Stimulated activated CD8-positive, alpha-beta memory T cell treated with anti-CD3 and anti-CD28 coated beads, Interleukin-7, amount 100 ng/mL, for 1 hour (primary cell): ENCODE results near the gene ZBTB20.
A peak's percentile ranks its signal among the peaks of the same experiment; 100 is the strongest.
"Not testable (repeated sequence)": the region's sequence is repeated elsewhere in the genome, so short reads cannot be mapped to it uniquely, and the experiment has no call there.

Experiments
- DNase-seq, 2 donors: peaks; one replicate each; pipeline ENCODE4 v3.0.0-alpha.2; 2020; ENCODE audit warnings: low read depth in 2 of 2

Gene ZBTB20

GRCh38 chr3:115147329-115148141, 447 bp upstream of the ZBTB20 start:
- peak; percentile 88 to 93 for DNase-seq

- DNase-seq: no peak
Observed at GRCh38 chr3:115146032-115146417, 1.1 kb downstream of the ZBTB20 start.

DNA sequence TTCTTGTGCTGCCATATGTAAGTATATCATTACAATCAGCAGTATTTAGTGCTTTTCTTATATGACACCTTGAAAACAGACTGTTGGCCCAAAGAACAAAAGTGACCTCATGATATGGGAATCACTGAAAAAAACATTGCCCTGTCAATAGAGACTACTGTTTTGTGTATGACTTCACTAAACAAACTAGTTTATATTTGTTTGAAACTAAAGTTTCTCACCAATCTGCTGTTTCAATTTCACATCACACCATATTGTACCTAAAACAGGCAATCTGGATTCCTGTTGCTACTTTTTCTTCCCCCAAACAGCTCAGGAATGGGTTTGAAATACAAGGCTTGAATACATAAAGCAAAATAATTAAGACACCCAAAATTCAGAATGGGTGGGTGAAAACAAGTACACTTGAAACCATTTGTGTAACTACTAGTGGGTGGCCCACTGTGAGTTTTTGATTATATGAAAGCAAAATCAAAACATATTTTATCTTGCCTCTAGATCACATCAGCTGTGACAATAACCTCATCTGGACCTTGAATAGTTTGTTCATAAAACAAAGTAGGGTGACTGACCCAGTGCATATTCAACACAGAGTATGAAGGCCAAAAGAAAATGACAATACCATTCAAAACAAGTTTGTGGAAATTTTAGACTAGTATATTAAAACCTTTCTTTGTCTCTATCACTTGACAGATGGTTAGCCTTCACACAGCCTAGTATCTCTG, 5.9 kb downstream of the ZBTB20 start:
- no peak for DNase-seq

DNA sequence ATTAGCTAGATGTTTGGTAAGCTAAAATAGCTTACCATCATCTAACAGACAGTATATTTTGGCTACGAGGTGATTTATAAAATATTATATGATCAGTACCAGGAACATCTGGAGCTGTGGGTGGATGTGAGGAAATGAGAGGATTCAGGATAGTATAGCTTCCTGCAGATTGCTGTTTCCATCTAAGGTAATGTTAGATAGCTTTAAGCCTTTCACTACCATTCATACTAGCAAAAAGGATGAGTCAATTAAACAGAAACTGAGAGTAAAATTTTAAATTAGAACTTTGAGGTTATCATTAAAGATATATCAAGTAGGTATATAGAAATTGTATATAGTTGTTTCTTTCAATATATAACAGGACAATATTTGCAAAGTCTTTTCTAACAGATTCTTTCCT, 8.0 kb downstream of the ZBTB20 start:
- DNase-seq: no peak

- DNase-seq: no peak
Observed at GRCh38 chr3:115134648-115135347, 12.3 kb downstream of the ZBTB20 start.

DNA sequence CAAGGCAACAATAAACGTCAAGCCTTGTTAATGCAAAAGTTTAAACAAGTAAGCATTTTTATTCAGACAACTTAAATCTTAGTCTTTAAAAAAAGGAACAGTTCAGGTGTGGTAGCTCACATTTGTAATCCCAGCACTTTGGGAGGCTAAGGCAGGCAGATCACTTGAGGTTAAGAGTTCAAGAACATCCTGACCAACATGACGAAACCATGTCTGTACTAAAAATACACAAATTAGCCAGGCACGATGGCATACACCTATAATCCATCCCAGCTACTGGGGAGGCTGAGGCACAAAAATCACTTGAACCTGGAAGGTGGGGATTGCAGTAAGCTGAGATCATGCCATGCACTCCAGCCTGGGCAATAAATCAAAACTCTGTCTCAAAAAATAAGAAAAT, 19.9 kb downstream of the ZBTB20 start:
- no peak for DNase-seq

GRCh38 chr3:115120597-115120996, 26.5 kb downstream of the ZBTB20 start:
- no peak for DNase-seq

DNA sequence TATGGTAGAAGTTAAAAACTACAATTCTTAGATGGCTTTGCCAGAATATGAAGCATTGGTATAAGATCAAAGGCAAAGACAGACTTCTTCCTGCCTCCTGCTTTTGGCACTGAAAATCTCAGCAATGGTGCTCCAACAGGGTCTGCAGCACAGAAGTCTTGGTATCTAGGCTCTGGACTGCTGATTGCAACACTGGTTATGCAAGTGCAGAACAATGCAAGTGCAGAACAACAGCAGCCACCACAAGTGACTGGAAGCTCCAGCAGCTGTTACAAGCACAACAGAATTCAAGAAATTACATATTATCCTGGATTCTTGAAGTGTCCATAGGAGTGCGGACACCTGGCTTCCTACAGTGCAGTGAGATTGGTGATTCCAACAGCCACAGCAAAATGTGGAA, 33.7 kb downstream of the ZBTB20 start:
- no peak for DNase-seq

DNA sequence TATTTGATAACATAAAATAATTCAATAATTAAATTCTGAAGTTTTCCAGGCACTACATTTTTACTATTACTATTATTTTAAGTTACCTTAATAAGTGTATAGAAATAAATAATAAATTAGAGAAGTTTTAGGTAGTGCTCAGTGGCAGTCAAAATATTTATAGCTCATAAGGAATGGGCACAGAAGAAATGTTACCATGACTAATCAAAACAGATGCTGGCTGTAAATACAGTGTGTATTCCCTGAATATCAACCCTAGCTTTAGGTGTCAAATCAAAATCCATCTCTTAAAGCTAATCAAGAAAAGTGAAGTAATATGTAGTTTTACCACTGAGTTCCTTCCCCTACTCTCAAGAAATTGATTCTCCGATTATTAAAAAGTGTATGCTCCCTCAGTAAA, 35.5 kb downstream of the ZBTB20 start:
- no peak for DNase-seq

DNA sequence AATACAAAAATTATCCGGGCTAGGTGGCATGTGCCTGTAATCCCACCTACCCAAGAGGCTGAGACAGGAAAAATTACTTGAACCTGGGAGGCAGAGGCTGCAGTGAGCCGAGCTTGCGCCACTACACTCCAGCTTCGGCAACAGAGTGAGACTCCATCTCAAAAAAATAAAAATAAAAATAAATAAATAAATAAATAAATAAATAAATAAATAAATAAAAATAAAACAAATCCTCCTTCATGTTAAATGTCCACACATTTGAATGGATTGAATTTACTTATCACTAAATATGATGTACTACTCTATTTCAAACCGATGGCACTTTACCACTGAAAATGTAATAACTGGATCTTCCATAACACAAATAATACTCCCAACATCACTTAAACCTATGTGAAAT, 36.3 kb downstream of the ZBTB20 start:
- DNase-seq: no peak

DNA sequence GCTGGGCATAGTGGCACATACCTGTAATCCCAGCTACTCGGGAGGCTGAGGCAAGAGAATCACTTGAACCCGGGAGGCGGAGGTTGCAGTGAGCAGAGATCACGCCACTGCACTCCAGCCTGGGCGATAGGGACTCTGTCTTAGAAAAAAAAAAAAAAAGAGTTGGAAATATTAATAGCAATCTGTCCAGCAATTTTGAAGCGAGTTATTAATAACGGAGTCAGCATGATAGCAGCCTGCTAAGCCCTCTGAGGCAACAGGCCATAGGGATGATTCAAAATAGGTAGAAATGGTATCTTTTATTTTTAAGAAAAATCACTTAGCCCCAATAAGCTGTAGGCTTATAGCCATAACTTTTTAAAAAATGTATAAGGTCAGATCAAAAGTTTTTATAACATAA, 37.0 kb downstream of the ZBTB20 start:
- DNase-seq: not testable (repeated sequence)

- no peak for DNase-seq
Observed at GRCh38 chr3:115108614-115109013, 38.5 kb downstream of the ZBTB20 start.

- no peak for DNase-seq
Observed at GRCh38 chr3:115102046-115102445, 45.0 kb downstream of the ZBTB20 start.

DNA sequence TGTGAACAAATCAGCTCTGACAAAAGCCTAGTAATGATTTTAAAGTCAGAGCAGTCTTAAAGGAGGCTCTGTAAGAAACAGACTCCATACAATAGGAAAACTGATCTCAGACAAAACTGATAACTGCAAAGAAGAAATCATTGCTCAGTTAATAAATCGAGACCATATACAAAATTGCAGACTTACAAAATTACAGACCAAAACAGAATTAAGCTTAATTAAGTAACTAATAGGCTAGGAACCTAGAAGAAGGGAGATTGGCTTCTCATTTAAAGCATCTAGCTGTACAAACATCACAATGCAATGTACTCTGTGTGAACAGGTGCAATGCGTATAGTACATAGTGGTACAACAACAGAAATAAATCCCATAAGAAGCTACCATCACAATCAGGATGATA, 46.3 kb downstream of the ZBTB20 start:
- no peak for DNase-seq

- DNase-seq: no peak
Observed at GRCh38 chr3:115099986-115100571, 47.0 kb downstream of the ZBTB20 start.

- DNase-seq: no peak
Observed at GRCh38 chr3:115099134-115099985, 47.7 kb downstream of the ZBTB20 start.

DNA sequence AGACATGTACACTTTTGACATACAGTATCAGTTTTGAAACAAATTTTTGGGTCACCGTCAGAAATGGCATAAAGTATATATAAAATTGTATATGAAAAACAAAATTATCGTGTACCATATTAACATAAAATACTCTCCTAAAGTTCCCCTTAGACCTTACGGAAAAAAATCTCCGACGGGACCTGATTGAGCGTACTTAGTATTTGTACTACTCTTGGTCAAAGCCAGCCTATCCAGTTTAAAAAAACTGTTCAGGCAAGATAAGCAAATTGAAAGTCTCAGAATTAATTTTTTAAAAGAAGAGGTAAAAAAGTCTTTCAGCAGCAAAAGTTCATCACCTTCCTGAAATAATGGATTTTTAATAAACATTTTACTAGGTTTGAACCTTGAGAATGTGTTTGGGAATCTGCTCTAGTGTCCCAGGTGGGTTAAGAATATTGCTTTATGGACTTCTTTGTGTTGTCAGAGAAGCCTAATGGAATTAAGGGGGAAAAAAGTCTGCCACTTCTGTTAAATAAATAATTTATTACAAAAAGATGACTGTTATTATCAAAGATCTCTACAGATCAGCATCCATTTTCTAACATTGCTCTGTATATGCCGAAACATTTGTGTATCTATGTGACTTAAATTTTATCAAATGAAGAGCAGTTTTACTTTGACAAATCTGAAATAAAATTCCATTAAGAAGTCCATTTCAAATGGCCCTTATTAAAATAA, 48.6 kb downstream of the ZBTB20 start:
- no peak for DNase-seq

DNA sequence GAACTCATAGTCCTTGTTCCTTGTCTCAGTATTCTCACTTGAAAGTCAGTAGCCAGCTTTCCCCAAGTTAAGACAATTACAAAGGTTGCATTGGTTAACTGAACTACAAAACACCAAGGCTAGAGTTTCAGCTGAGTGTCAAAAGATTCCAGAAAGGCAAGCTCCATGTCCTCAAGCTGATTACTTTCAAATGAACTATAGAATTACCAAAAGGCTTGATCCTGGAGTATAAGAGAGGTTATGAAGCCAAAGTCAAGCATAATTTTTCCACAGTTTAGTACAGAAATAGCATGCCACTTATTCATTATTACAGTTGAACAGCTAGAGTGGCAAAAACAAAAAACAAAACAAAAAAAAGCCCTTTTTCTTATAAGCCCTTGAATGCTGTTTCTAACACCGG, 51.9 kb downstream of the ZBTB20 start:
- no peak for DNase-seq

DNA sequence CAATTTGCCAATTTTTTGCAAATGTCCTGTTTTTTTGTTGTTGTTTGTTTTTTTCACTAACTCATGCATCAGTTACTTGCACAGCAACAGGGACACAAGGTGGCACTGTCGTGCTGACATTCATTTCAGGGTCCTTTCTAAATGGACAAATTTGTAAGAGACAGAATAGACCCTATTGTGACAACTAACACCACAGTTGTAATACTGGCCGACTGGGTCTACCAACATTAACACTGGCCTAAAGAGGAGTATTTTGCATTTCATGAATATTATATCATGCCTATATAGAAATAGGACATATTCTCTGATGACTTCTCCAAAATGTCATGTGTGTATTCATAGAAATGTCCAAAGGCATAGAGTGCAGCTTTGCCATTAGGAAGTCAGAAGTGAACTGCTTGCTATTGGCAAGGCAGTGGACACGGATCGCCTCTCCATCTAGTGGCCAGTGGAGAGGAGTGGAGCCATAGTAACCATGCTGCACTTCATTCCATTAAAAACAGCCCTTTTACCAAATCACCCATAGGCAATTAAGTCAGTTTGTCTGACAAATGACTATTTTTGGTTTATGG, 54.8 kb downstream of the ZBTB20 start:
- DNase-seq: peak; percentile 22 to 23

- DNase-seq: no peak
Observed at GRCh38 chr3:115090712-115091111, 56.4 kb downstream of the ZBTB20 start.
